GM23248 (cell line): ENCODE data around the gene WARS2. TPM values are rescaled to one million over a fixed set of nuclear protein-coding genes. Genes with fewer than 3 reads are reported as not detected.

Source experiments
- DNase-seq: peaks from one replicate; pipeline ENCODE4 v3.0.0-alpha.2; 2015
- H2AFZ ChIP-seq: fragments of 200-600 bp; sonication (generic); 2 replicates; pipeline ENCODE4 v1.6.1; 2016; ENCODE audit warnings: antibody characterized with exemption
- H3F3A ChIP-seq: fragments of 200-600 bp; sonication (generic); 2 replicates; pipeline ENCODE4 v1.6.1; 2016; ENCODE audit warnings: mild to moderate bottlenecking, antibody characterized with exemption, mixed run types; ENCODE audit not compliant: insufficient read depth
- H3K27ac ChIP-seq: fragments of 200-600 bp; sonication (generic); 2 replicates; pipeline ENCODE4 v1.5.1; 2016; ENCODE audit warnings: mild to moderate bottlenecking
- H3K27me3 ChIP-seq: fragments of 200-600 bp; sonication (generic); replicated peaks from 2 replicates; pipeline ENCODE4 v1.6.1; 2016; ENCODE audit warnings: mild to moderate bottlenecking; ENCODE audit not compliant: insufficient read depth
- H3K36me3 ChIP-seq: fragments of 200-600 bp; sonication (generic); 2 replicates; pipeline ENCODE4 v1.6.1; 2016; ENCODE audit warnings: low read depth, mild to moderate bottlenecking
- H3K4me1 ChIP-seq: fragments of 200-600 bp; sonication (generic); 2 replicates; pipeline ENCODE4 v1.6.1; 2016; ENCODE audit warnings: mild to moderate bottlenecking; ENCODE audit not compliant: insufficient read depth
- H3K4me2 ChIP-seq: fragments of 200-600 bp; sonication (generic); one replicate; pipeline ENCODE4 v1.6.1; 2016; ENCODE audit warnings: mild to moderate bottlenecking; ENCODE audit not compliant: unreplicated experiment
- H3K4me3 ChIP-seq: fragments of 200-600 bp; sonication (generic); 2 replicates; pipeline ENCODE4 v1.5.1; 2016; ENCODE audit warnings: mild to moderate bottlenecking
- H3K79me2 ChIP-seq: fragments of 200-600 bp; sonication (generic); 2 replicates; pipeline ENCODE4 v1.6.1; 2016; ENCODE audit warnings: mild to moderate bottlenecking; ENCODE audit not compliant: insufficient read depth
- H3K9ac ChIP-seq: fragments of 200-600 bp; sonication (generic); 2 replicates; pipeline ENCODE4 v1.6.1; 2016; ENCODE audit warnings: mild to moderate bottlenecking
- H3K9me2 ChIP-seq: fragments of 200-600 bp; sonication (generic); 2 replicates; pipeline ENCODE4 v1.6.1; 2016; ENCODE audit warnings: mixed run types, mild to moderate bottlenecking, moderate library complexity; ENCODE audit not compliant: insufficient read depth
- H3K9me3 ChIP-seq: fragments of 200-600 bp; sonication (generic); one replicate; pipeline ENCODE4 v1.6.1; 2017; ENCODE audit warnings: low read depth
- H4K20me1 ChIP-seq: fragments of 200-600 bp; sonication (generic); 2 replicates; pipeline ENCODE4 v1.6.0; 2016; ENCODE audit not compliant: insufficient read depth
- EZH2 ChIP-seq: fragments of 200-600 bp; sonication (generic); IDR thresholded peaks from 2 replicates; pipeline ENCODE4 v1.6.1; 2018; ENCODE audit warnings: antibody characterized with exemption, mild to moderate bottlenecking; ENCODE audit not compliant: insufficient read depth, poor library complexity, severe bottlenecking
- EZH2phosphoT487 ChIP-seq: fragments of 200-600 bp; sonication (generic); IDR thresholded peaks from 2 replicates; pipeline ENCODE4 v1.6.1; 2018; ENCODE audit warnings: antibody characterized with exemption, moderate library complexity, mild to moderate bottlenecking, low read depth; ENCODE audit not compliant: insufficient read depth
- WGBS, 2 experiments: methylation state at CpG; one replicate each; pipeline ENCODE4 v1.1.6; 2015 to 2017; ENCODE audit warnings: low lambda C conversion rate in 2 of 2, low coverage in 1 of 2; ENCODE audit errors: missing lambda C conversion rate in 2 of 2; 5-methylcytosine and 5-hydroxymethylcytosine counted together
- in situ Hi-C: fragments of 300-500 bp; cut with MboI; formaldehyde crosslinking; loops from 2 replicates; pipeline ENCODE4 v1.15.0; 2020
- polyA plus RNA-seq: library from polyadenylated mRNA; unstranded; fragments of >200 nt; fragmentation: Nextera tagmentation; extraction: Ambion mirVana; gene quantifications from 2 replicates; pipeline ENCODE4 v1.2.1, GENCODE V29; 2016
- total RNA-seq: library from RNA; depleted of rRNA; stranded (reverse); fragments of >200 nt; shearing (Covaris generic); gene quantifications from 2 replicates; pipeline ENCODE4 v1.2.3, GENCODE V29; 2014

Gene WARS2
- total and polyA plus RNA-seq, 2 experiments from 2014 or later, result 7.9 to 13.8 TPM

DNA sequence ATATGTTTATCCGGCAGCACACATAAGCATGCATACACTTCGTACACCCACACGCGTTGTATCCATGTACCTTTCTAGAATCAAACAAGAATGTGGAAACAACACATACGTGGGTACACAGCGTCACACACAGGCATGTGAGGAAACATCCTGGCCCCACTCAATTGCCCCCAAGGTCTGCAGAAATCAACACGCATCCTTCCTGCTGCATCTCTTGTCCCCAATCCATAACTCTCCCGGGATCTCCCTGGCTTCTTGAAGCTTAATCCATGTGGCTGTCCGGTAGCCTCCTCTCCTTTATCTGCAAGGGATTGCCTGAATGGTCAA lies 146.8 kb downstream of the WARS2 start:
- DNase-seq, result no peak
- peaks cover 5% of the 10 kb centered on the region; the same call in 1 of the 2 replicates for H3K79me2 ChIP-seq

DNA sequence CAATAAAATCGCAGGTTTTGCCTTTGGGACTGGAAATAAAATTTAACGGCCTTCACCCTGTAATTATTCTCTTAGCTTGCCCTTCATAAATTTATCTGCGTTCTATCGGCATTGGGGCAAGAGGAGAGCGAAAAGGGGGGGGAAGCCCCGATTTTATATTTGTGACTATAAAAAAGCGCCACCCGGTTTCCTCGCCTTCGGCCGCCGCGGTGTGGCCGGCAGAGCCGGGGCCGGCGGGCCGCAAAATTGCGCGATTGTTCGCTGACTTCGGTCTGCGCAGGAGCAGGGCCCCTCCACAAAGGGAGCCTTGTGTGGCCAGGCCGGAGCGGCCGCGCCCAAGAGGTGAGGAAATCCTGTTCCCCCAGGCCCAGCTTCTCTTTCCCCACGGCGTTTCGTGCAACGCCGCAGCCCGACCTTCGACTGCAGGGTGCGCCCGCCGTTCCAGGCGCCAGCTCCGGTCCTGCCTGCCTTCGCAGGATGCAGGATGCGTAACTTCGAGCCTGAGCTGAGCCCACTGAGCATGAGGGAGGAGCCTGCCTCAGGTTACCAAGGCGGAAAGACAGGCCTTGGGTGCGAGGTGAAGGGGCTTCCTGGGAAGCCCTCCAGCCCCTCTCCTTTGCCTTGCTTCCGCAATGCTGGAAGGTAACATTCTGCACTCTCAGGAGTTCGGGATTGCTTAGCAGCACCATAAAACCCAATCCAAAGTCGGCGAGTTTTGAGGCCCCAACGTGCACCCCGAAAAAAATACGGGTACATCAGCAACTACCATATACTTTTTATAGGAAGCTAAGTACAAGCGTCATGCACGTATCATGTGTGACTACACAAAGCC lies 147.4 kb downstream of the WARS2 start:
- H3K27me3 ChIP-seq, result no peaks in the 10 kb centered on the region
- TF ChIP-seq EZH2phosphoT487, result no peak
- TF ChIP-seq EZH2, result no peak
- no peaks in the 10 kb centered on the region for H3K36me3 ChIP-seq
- H3K4me3 ChIP-seq, result no peak overlapping the region
- H3K4me1 ChIP-seq, result no peaks in the 10 kb centered on the region; the same call in 1 of the 2 replicates
- 91 to 95% methylated on average over 50 to 53 of the region's 53 CpGs for WGBS, 2 experiments
- H3K9me2 ChIP-seq, result no peaks in the 10 kb centered on the region
- in situ Hi-C loops, result no loop called here
- peaks cover 20% of the 10 kb centered on the region; the same call in 1 of the 2 replicates for H3F3A ChIP-seq
- no peaks in the 10 kb centered on the region for H3K9me3 ChIP-seq
- no peak overlapping the region for H3K9ac ChIP-seq
- no peak overlapping the region for H2AFZ ChIP-seq
- no peak overlapping the region for H3K27ac ChIP-seq
- no peak overlapping the region for H3K4me2 ChIP-seq
- H3K79me2 ChIP-seq, result peaks cover 10% of the 10 kb centered on the region
- no peak for DNase-seq
- H4K20me1 ChIP-seq, result no peaks in the 10 kb centered on the region

More for the DNA sequence above, 146.8 kb downstream of the WARS2 start:
- in situ Hi-C loops, result no loop called here
- 78 to 79% methylated on average over 9 of the region's 9 CpGs for WGBS, 2 experiments
- Histone ChIP-seq H3F3A (peaks cover 15% of the 10 kb centered on the region; the same call in 1 of the 2 replicates), H2AFZ (no peak overlapping the region), H3K4me3 (no peak overlapping the region), H3K36me3 (no peaks in the 10 kb centered on the region), H3K27me3 (no peaks in the 10 kb centered on the region), H3K9ac (no peak overlapping the region), H3K4me2 (no peak overlapping the region), H4K20me1 (no peaks in the 10 kb centered on the region), H3K4me1 (no peaks in the 10 kb centered on the region; the same call in 1 of the 2 replicates), H3K9me2 (no peaks in the 10 kb centered on the region), H3K27ac (no peak overlapping the region), H3K9me3 (no peaks in the 10 kb centered on the region)
- TF ChIP-seq EZH2phosphoT487, result no peak
- TF ChIP-seq EZH2, result no peak

DNA sequence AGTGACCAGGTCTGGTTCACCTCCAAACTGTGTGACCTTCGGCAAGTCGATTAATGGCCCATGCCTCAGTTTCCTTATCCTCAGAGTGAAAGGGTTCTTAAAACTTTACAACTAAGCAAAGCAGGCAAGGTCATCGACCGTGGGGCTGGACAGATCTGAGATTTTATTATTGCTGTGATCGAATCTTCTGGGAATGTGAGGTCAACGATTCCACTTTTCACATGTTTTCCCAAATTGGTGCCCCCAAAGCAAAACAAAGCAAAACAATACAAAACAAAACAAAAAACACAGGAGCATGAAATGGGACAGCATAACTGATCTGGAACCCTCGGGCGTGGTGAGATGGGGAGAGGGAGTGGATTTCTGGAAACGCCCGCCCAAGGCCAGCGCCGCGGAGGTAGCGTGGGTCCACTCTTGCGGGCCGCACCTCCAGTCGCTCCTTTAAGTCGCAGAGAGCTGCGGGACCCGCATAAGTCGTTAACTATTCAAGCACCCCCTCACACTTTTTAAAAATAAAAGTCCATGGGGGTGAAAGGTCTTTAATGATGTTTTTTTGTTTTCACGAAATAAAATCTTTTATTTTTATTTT lies 148.1 kb downstream of the WARS2 start:
- no peak for DNase-seq
- WGBS, 2 experiments, result 96 to 97% methylated on average over 22 of the region's 22 CpGs
- Histone ChIP-seq H3K36me3 (no peaks in the 10 kb centered on the region), H4K20me1 (no peaks in the 10 kb centered on the region), H3F3A (peaks cover 20% of the 10 kb centered on the region; the same call in 1 of the 2 replicates), H3K9ac (no peak overlapping the region), H3K4me3 (no peak overlapping the region), H3K9me2 (no peaks in the 10 kb centered on the region), H2AFZ (no peak overlapping the region), H3K4me2 (no peak overlapping the region), H3K79me2 (peaks cover 18% of the 10 kb centered on the region), H3K27ac (no peak overlapping the region), H3K9me3 (no peaks in the 10 kb centered on the region), H3K27me3 (no peaks in the 10 kb centered on the region), H3K4me1 (no peaks in the 10 kb centered on the region; the same call in 1 of the 2 replicates)
- in situ Hi-C loops, result no loop called here
- TF ChIP-seq EZH2 (no peak), EZH2phosphoT487 (no peak)

DNA sequence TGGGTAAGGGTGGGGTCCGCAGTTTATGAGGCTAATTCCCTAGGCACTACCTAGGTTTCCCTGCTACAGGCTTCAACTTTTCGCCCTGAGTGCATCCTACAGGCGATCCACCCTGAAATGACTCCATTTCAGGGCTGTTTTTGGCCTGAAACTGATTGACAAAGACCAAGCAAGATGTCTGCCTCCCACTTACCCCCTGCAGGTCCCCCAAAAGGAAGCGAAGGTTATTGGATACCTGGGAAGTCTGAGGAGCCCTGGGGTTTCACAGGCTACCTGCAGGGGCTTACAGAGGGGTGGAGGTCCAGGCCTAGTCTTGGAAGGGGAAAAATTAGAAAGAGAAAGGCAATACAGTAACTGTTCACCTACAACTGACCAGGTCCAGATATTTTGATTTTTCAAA lies 149.0 kb downstream of the WARS2 start:
- WGBS, 2 experiments, result 88 to 93% methylated on average over 4 of the region's 4 CpGs
- Histone ChIP-seq H3K9me3 (no peaks in the 10 kb centered on the region), H3K9ac (no peak overlapping the region), H4K20me1 (no peaks in the 10 kb centered on the region), H2AFZ (no peak overlapping the region), H3K4me1 (no peaks in the 10 kb centered on the region; the same call in 1 of the 2 replicates), H3F3A (peaks cover 20% of the 10 kb centered on the region; the same call in 1 of the 2 replicates), H3K36me3 (no peaks in the 10 kb centered on the region), H3K79me2 (peaks cover 27% of the 10 kb centered on the region), H3K4me2 (no peak overlapping the region), H3K27ac (no peak overlapping the region), H3K27me3 (no peaks in the 10 kb centered on the region), H3K9me2 (no peaks in the 10 kb centered on the region), H3K4me3 (no peak overlapping the region)
- TF ChIP-seq EZH2phosphoT487 (no peak), EZH2 (no peak)
- no peak for DNase-seq
- in situ Hi-C loops, result no loop called here
